Stimulated activated CD4-positive, alpha-beta T cell treated with anti-CD3 and anti-CD28 coated beads, Interleukin-2, amount 100 ng/mL, for 48 hours (primary cell): ENCODE data around the gene CDK14.

Experiments
- DNase-seq, 2 donors: peaks; one replicate each; pipeline ENCODE4 v3.0.0-alpha.2; 2020

CDK14 gene

GRCh38 chr7:91242097-91242844, 646.1 kb downstream of the CDK14 start:
- DNase-seq: no peak

- no peak for DNase-seq
Measured at GRCh38 chr7:91243591-91244301, 647.6 kb downstream of the CDK14 start.

- no peak for DNase-seq
Measured at GRCh38 chr7:91247500-91247899, 651.4 kb downstream of the CDK14 start.

GRCh38 chr7:91248996-91249395, 652.9 kb downstream of the CDK14 start:
- no peak for DNase-seq

- no peak for DNase-seq
Measured at GRCh38 chr7:91249506-91250233, 653.5 kb downstream of the CDK14 start.

GRCh38 chr7:91250706-91251105, 654.6 kb downstream of the CDK14 start:
- no peak for DNase-seq

GRCh38 chr7:91251877-91252276, 655.8 kb downstream of the CDK14 start:
- no peak for DNase-seq
